ENCODE measurements around the gene DSE.

Gene DSE

DNA sequence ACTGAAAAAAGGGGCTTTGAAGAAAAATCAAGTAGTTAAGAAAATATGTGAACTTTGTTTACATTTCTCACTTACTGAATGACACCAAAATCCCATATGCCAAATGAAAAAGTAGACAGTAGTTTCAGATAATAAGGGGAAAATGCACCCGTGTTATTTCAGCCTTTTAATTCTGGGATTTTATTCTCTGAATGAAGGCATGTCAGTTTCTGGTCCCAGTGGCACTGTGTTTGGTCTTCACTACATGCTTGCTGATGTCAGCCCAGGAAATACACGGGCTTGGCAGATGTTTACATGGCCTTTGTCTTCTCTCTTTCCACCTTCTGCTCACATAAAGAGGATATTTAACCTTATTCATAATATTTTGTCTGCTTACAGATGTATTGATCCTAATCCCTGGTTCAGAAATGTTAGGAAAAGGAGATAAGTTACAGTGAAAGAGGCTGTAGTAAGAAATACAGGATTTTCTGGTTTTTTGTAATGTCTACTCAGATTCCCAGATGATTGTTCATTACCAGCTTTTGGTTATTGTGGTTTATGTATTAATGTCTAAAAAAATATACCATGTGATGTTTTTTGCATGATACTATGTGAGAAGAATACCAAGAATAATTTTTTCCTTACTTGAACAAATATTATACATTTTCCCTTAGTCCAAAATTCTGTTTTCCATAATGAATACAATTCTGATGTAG is 27.7 kb downstream of the DSE start:
- DNase-seq, result no peak
- no peak overlapping the region for H3K27ac ChIP-seq (ENCODE audit: low read length)
- no peak overlapping the region for H2AFZ ChIP-seq (ENCODE audit: low read depth, low read length)
- no peak for ATAC-seq (ENCODE audit: insufficient read depth, low read depth)
- H4K20me1 ChIP-seq (ENCODE audit: insufficient read depth, low read length), result no peaks in the 10 kb centered on the region
- no peaks in the 10 kb centered on the region for H3K27me3 ChIP-seq (ENCODE audit: insufficient read depth, low read length, poor library complexity)
- no peaks in the 10 kb centered on the region for H3K9me3 ChIP-seq (ENCODE audit: insufficient read depth, low read length, severe bottlenecking)
- no peaks in the 10 kb centered on the region for H3K79me2 ChIP-seq (ENCODE audit: insufficient read depth, low read length)
- H3K9ac ChIP-seq (ENCODE audit: low read depth, low read length), result no peak overlapping the region
- H3K4me2 ChIP-seq (ENCODE audit: insufficient read depth, low read length), result no peak overlapping the region
- H3K36me3 ChIP-seq (ENCODE audit: insufficient read depth, low read length), result no peaks in the 10 kb centered on the region
- no peak overlapping the region for H3K4me3 ChIP-seq (ENCODE audit: low read depth in 1 of 2, low read length in 2 of 2)
- TF ChIP-seq, protein P1, sequence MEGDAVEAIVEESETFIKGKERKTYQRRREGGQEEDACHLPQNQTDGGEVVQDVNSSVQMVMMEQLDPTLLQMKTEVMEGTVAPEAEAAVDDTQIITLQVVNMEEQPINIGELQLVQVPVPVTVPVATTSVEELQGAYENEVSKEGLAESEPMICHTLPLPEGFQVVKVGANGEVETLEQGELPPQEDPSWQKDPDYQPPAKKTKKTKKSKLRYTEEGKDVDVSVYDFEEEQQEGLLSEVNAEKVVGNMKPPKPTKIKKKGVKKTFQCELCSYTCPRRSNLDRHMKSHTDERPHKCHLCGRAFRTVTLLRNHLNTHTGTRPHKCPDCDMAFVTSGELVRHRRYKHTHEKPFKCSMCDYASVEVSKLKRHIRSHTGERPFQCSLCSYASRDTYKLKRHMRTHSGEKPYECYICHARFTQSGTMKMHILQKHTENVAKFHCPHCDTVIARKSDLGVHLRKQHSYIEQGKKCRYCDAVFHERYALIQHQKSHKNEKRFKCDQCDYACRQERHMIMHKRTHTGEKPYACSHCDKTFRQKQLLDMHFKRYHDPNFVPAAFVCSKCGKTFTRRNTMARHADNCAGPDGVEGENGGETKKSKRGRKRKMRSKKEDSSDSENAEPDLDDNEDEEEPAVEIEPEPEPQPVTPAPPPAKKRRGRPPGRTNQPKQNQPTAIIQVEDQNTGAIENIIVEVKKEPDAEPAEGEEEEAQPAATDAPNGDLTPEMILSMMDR (IDR thresholded peaks at IDR 0.05; ENCODE audit: borderline replicate concordance, extremely low read depth, low read length, poor library complexity, severe bottlenecking), result no peak
- no peak for TF ChIP-seq EZH2 (IDR thresholded peaks at IDR 0.05; ENCODE audit: borderline replicate concordance, low read depth, low read length, severe bottlenecking)
- H3K4me1 ChIP-seq (ENCODE audit: insufficient read depth, low read length), result no peaks in the 10 kb centered on the region

DNA sequence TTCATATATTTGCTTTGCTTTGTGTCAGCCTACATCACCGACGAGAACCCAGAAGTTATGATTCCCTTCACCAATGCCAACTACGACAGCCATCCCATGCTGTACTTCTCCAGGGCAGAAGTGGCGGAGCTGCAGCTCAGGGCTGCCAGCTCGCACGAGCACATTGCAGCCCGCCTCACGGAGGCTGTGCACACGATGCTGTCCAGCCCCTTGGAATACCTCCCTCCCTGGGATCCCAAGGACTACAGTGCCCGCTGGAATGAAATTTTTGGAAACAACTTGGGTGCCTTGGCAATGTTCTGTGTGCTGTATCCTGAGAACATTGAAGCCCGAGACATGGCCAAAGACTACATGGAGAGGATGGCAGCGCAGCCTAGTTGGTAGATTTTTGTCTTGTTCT is 28.5 kb downstream of the DSE start:
- Histone ChIP-seq H3K9me3 (ENCODE audit: insufficient read depth, low read length, severe bottlenecking) (no peaks in the 10 kb centered on the region), H3K27me3 (ENCODE audit: insufficient read depth, low read length, poor library complexity) (no peaks in the 10 kb centered on the region), H3K9ac (ENCODE audit: low read depth, low read length) (no peak overlapping the region), H3K36me3 (ENCODE audit: insufficient read depth, low read length) (no peaks in the 10 kb centered on the region), H3K4me3 (ENCODE audit: low read depth in 1 of 2, low read length in 2 of 2) (no peak overlapping the region), H2AFZ (ENCODE audit: low read depth, low read length) (no peak overlapping the region), H3K27ac (ENCODE audit: low read length) (no peak overlapping the region), H3K79me2 (ENCODE audit: insufficient read depth, low read length) (no peaks in the 10 kb centered on the region), H3K4me2 (ENCODE audit: insufficient read depth, low read length) (no peak overlapping the region), H3K4me1 (ENCODE audit: insufficient read depth, low read length) (no peaks in the 10 kb centered on the region), H4K20me1 (ENCODE audit: insufficient read depth, low read length) (no peaks in the 10 kb centered on the region)
- no peak for DNase-seq
- TF ChIP-seq, protein P1 (IDR thresholded peaks at IDR 0.05; ENCODE audit: borderline replicate concordance, extremely low read depth, low read length, poor library complexity, severe bottlenecking), result no peak
- TF ChIP-seq EZH2 (IDR thresholded peaks at IDR 0.05; ENCODE audit: borderline replicate concordance, low read depth, low read length, severe bottlenecking), result no peak
- ATAC-seq (ENCODE audit: insufficient read depth, low read depth), result no peak

DNA sequence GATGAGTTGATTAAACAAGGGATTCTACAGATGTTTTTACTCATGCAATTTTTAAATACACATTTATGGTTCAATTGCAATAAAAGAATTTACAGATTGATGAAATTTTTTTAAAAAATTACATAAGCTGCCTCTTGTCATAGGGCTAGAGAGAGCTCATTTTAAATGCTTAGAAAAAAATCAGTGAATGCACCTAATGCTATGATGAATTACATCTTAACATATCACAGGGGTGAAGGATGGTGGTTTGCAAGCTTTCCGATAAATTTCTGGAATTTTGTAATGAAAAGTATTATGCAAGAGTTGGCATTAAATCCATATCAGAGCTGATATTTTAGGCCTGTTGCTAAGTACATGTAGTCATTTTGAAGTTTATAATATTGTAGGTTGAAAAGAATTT is 29.6 kb downstream of the DSE start:
- H3K4me2 ChIP-seq (ENCODE audit: insufficient read depth, low read length), result no peak overlapping the region
- H3K27ac ChIP-seq (ENCODE audit: low read length), result no peak overlapping the region
- H2AFZ ChIP-seq (ENCODE audit: low read depth, low read length), result no peak overlapping the region
- no peaks in the 10 kb centered on the region for H3K4me1 ChIP-seq (ENCODE audit: insufficient read depth, low read length)
- H3K4me3 ChIP-seq (ENCODE audit: low read depth in 1 of 2, low read length in 2 of 2), result no peak overlapping the region
- no peaks in the 10 kb centered on the region for H4K20me1 ChIP-seq (ENCODE audit: insufficient read depth, low read length)
- DNase-seq, result no peak
- H3K36me3 ChIP-seq (ENCODE audit: insufficient read depth, low read length), result no peaks in the 10 kb centered on the region
- no peak for ATAC-seq (ENCODE audit: insufficient read depth, low read depth)
- no peak overlapping the region for H3K9ac ChIP-seq (ENCODE audit: low read depth, low read length)
- no peak for TF ChIP-seq EZH2 (IDR thresholded peaks at IDR 0.05; ENCODE audit: borderline replicate concordance, low read depth, low read length, severe bottlenecking)
- TF ChIP-seq, protein P1 (IDR thresholded peaks at IDR 0.05; ENCODE audit: borderline replicate concordance, extremely low read depth, low read length, poor library complexity, severe bottlenecking), result no peak
- H3K9me3 ChIP-seq (ENCODE audit: insufficient read depth, low read length, severe bottlenecking), result no peaks in the 10 kb centered on the region
- H3K79me2 ChIP-seq (ENCODE audit: insufficient read depth, low read length), result no peaks in the 10 kb centered on the region
- H3K27me3 ChIP-seq (ENCODE audit: insufficient read depth, low read length, poor library complexity), result no peaks in the 10 kb centered on the region
